Stimulated activated CD8-positive, alpha-beta memory T cell treated with anti-CD3 and anti-CD28 coated beads, Interleukin-2, amount 100 ng/mL, for 1 hour (primary cell): ENCODE measurements around the gene MYH11.
"Not testable (repeated sequence)": the region's sequence is repeated elsewhere in the genome, so short reads cannot be mapped to it uniquely, and the experiment has no call there.

Experiments used
- DNase-seq, 2 donors: peaks; one replicate each; pipeline ENCODE4 v3.0.0-alpha.2; 2020; ENCODE audit warnings: low read depth in 2 of 2

MYH11 gene

GRCh38 chr16:15809297-15809696, 47.5 kb downstream of the MYH11 start:
- DNase-seq: not testable (repeated sequence)

GRCh38 chr16:15808071-15808470, 48.8 kb downstream of the MYH11 start:
- DNase-seq: no peak

- no peak for DNase-seq
Observed at GRCh38 chr16:15807603-15808009, 49.2 kb downstream of the MYH11 start.

- DNase-seq: no peak
Observed at GRCh38 chr16:15803618-15804017, 53.2 kb downstream of the MYH11 start.

GRCh38 chr16:15799851-15800495, 56.9 kb downstream of the MYH11 start:
- DNase-seq: no peak

GRCh38 chr16:15798671-15799070, 58.2 kb downstream of the MYH11 start:
- no peak for DNase-seq

GRCh38 chr16:15796885-15797284, 59.9 kb downstream of the MYH11 start:
- no peak for DNase-seq

GRCh38 chr16:15795615-15796014, 61.2 kb downstream of the MYH11 start:
- no peak for DNase-seq

GRCh38 chr16:15792563-15792971, 64.3 kb downstream of the MYH11 start:
- no peak for DNase-seq

- DNase-seq: no peak
Observed at GRCh38 chr16:15790458-15790857, 66.4 kb downstream of the MYH11 start.

GRCh38 chr16:15789816-15790215, 67.0 kb downstream of the MYH11 start:
- DNase-seq: not testable (repeated sequence)

- DNase-seq: no peak
Observed at GRCh38 chr16:15788846-15789239, 68.0 kb downstream of the MYH11 start.

GRCh38 chr16:15786501-15786900, 70.3 kb downstream of the MYH11 start:
- no peak for DNase-seq

- no peak for DNase-seq
Observed at GRCh38 chr16:15785386-15786059, 71.3 kb downstream of the MYH11 start.

GRCh38 chr16:15783985-15784384, 72.8 kb downstream of the MYH11 start:
- no peak for DNase-seq

- DNase-seq: no peak
Observed at GRCh38 chr16:15782573-15783365, 74.1 kb downstream of the MYH11 start.

GRCh38 chr16:15781650-15782049, 75.2 kb downstream of the MYH11 start:
- no peak for DNase-seq

- no peak for DNase-seq
Observed at GRCh38 chr16:15780805-15781204, 76.0 kb downstream of the MYH11 start.

GRCh38 chr16:15779664-15780351, 77.0 kb downstream of the MYH11 start:
- DNase-seq: no peak

- DNase-seq: no peak
Observed at GRCh38 chr16:15778999-15779614, 77.7 kb downstream of the MYH11 start.

- DNase-seq: no peak
Observed at GRCh38 chr16:15778204-15778743, 78.6 kb downstream of the MYH11 start.
